ENCODE data around the gene TCIRG1. TPM values are rescaled to one million over a fixed set of nuclear protein-coding genes. Genes with fewer than 3 reads are reported as not detected.
"Not testable (repeated sequence)": the region's sequence is repeated elsewhere in the genome, so short reads cannot be mapped to it uniquely, and the experiment has no call there.

TCIRG1 gene, protein sequence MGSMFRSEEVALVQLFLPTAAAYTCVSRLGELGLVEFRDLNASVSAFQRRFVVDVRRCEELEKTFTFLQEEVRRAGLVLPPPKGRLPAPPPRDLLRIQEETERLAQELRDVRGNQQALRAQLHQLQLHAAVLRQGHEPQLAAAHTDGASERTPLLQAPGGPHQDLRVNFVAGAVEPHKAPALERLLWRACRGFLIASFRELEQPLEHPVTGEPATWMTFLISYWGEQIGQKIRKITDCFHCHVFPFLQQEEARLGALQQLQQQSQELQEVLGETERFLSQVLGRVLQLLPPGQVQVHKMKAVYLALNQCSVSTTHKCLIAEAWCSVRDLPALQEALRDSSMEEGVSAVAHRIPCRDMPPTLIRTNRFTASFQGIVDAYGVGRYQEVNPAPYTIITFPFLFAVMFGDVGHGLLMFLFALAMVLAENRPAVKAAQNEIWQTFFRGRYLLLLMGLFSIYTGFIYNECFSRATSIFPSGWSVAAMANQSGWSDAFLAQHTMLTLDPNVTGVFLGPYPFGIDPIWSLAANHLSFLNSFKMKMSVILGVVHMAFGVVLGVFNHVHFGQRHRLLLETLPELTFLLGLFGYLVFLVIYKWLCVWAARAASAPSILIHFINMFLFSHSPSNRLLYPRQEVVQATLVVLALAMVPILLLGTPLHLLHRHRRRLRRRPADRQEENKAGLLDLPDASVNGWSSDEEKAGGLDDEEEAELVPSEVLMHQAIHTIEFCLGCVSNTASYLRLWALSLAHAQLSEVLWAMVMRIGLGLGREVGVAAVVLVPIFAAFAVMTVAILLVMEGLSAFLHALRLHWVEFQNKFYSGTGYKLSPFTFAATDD
- total RNA-seq = 10 to 100 TPM; 19.4 to 50.9 (median 41.2) TPM

DNA sequence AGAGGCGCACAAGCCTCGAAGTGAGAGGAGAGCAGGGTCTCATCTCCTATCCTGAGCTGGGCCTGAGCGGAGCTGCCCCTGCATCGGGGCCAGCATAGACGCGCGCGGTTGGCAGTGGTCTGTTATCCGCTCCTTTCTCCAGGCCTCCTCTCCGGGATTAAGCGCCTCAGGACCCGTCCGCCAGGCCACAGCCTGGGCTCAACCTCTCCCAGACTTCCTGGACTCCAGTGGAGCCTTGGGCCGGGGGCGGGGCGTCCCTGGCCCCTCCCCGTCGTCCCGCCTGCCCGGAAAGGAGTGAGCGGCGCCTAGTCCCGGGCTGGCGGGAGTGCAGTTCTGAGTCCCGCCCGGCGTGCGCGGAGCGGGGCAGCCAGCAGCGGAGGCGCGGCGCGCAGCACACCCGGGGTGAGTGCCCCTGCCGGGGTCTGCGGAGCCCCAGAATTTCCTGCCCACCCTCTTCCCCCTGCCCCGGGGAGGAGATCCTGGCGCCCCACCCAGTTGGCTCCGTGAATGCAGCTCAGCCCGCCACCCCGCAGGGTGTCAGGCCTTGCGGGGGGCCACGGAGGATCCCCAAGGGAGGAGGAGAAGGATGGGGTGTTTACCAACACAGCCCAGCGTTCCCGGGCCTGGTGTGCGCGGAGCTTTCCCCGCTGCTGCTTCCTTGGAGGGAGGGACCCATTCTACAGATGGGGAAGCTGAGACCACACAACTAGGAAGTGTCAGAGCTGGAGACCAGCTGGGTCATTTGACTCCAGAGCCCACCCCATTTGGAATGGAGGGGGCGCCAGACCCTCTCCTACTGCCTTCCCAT, at the start of gene TCIRG1:
Gene TCIRG1, plus strand, starts transcription at position 308 of the 808 bp plus-strand sequence. CDS start 2,247 bp downstream, outside the sequence.
- H3K4me1 ChIP-seq = peaks cover 79% of the 10 kb centered on the region
- TF ChIP-seq POLR2A (IDR thresholded peaks at IDR 0.05) (peak in 1 of 2 donors; percentile 82), EP300 (IDR thresholded peaks at IDR 0.05) (no peak), POLR2AphosphoS5 (IDR thresholded peaks at IDR 0.05) (peak in 1 of 3 donors; percentile 25)
- TF ChIP-seq, protein P1, sequence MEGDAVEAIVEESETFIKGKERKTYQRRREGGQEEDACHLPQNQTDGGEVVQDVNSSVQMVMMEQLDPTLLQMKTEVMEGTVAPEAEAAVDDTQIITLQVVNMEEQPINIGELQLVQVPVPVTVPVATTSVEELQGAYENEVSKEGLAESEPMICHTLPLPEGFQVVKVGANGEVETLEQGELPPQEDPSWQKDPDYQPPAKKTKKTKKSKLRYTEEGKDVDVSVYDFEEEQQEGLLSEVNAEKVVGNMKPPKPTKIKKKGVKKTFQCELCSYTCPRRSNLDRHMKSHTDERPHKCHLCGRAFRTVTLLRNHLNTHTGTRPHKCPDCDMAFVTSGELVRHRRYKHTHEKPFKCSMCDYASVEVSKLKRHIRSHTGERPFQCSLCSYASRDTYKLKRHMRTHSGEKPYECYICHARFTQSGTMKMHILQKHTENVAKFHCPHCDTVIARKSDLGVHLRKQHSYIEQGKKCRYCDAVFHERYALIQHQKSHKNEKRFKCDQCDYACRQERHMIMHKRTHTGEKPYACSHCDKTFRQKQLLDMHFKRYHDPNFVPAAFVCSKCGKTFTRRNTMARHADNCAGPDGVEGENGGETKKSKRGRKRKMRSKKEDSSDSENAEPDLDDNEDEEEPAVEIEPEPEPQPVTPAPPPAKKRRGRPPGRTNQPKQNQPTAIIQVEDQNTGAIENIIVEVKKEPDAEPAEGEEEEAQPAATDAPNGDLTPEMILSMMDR (IDR thresholded peaks at IDR 0.05) = no peak
- DNase-seq (ENCODE audit: low spot score in 2 of 2) = peak in 1 of 2 donors; percentile 91
- peak within 1 kb of the TSS; percentile 83 for H3K27ac ChIP-seq
- WGBS = 10% methylated on average over 3 of the region's 51 CpGs
- H3K9me3 ChIP-seq = no peaks in the 10 kb centered on the region
- no peaks in the 10 kb centered on the region for H3K27me3 ChIP-seq
- peaks cover 28% of the 10 kb centered on the region for H3K36me3 ChIP-seq
- peak within 1 kb of the TSS; percentile 69 for H3K4me3 ChIP-seq

- not testable (repeated sequence) for H3K27ac ChIP-seq, H3K36me3 ChIP-seq, H3K9me3 ChIP-seq, H3K27me3 ChIP-seq
- DNase-seq (ENCODE audit: low spot score in 2 of 2) = peak in 1 of 2 donors; percentile 69
- Histone ChIP-seq H3K4me3 (peak overlapping the region; percentile 19), H3K4me1 (peaks cover 15% of the 10 kb centered on the region)
- 27% methylated on average over 3 of the region's 58 CpGs for WGBS
These were observed 48.1 kb upstream of the TCIRG1 start for GRCh38 chr11:67990546-67991346.

DNA sequence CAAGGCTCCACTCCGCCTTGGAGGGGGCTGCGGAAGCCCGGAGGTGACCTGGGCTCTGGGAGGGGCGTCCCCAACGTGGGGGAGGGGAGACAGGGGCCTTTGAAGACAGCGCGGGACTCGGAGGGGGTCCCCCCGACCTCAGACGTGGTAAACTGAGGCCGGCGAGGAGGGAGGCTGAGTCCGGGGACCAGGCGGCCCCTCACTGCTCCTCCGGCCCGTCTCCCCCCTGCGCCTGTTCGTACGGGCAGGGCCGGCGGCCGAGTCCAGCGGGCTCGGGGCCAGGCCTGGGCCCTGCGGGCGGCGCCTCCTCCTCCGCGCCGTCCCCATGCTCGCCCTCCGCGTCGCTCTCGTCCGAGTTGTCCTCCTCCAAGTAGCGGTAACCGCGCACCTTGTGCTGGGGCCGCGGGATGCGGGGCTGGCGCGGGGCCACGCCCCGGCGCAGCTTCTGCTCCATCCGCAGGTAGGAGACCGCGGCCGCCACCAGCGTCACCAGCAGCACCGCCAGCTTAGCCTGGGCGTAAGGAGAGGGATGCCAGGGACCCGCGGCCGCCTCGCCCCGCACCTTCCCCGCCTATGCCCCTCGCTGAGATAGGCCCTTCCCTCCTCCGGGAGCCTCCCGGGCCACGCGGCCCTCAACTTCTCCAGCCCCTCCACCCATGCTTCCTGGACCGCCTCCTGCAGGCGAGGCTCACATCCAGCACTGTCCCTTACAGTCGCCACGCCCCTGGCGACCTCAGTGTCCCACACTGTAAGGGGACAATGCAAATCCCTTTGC, 47.3 kb upstream of the TCIRG1 start:
- not testable (repeated sequence) for H3K9me3 ChIP-seq; DNase-seq (ENCODE audit: low spot score in 2 of 2); H3K36me3 ChIP-seq; H3K27ac ChIP-seq; H3K27me3 ChIP-seq
- WGBS = 33% methylated on average over 38 of the region's 70 CpGs
- Histone ChIP-seq H3K4me3 (peak overlapping the region; percentile 19), H3K4me1 (peaks cover 15% of the 10 kb centered on the region)

DNA sequence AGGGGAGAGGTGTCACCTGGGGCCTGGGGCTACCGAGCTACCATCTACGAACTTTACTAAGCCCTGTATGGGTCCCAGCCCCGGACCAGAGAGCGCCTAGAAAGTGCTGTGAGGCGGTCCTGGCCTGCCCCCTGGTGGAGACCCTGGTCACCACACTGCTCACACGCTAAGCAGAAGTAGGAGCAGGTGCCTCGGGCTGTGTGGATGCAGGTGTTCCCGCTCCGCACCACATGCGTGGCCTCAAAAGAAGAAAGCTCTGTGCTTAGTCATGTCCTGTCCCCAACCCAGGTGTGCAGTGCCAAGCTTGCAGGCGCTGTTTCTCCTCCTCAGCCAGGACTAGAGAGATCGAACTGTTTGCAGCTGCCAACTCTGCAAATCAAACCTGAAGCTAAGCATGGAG, 45.0 kb upstream of the TCIRG1 start:
- not testable (repeated sequence) for H3K9me3 ChIP-seq, H3K4me3 ChIP-seq, H3K36me3 ChIP-seq, H3K27ac ChIP-seq, H3K27me3 ChIP-seq
- TF ChIP-seq, protein P1 (IDR thresholded peaks at IDR 0.05) = peak; percentile 26 to 64
- peaks cover 20% of the 10 kb centered on the region for H3K4me1 ChIP-seq
- 0% methylated on average over 1 of the region's 12 CpGs for WGBS
- DNase-seq (ENCODE audit: low spot score in 2 of 2) = peak; percentile 60 to 79

DNA sequence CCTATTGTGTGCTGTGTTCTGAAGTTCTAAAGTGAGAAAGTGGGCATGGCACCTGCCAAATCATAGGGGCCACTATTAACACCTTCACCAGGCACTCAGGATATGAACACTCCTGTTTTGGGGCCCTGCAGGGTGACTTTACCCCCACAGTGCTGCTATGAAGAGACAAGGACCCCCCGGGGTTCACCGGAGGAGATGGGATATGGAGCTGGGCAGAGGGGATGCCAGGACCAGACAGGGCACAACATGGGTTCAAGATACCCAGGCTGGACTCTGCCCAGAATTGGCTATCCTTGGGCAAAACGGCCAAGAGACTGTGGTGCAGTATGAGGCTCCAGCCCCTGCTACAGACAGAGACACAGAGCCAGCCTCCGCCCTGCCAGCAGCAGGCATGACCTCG, 44.4 kb upstream of the TCIRG1 start:
- H3K27ac ChIP-seq, H3K9me3 ChIP-seq, H3K27me3 ChIP-seq, H3K36me3 ChIP-seq, H3K4me3 ChIP-seq: not testable (repeated sequence)
- H3K4me1 ChIP-seq = peaks cover 20% of the 10 kb centered on the region
- 93% methylated on average over 3 of the region's 5 CpGs for WGBS
- peak in 1 of 2 donors; percentile 44 for DNase-seq (ENCODE audit: low spot score in 2 of 2)

- peak in 1 of 2 donors; percentile 28 for DNase-seq (ENCODE audit: low spot score in 2 of 2)
- WGBS = 100% methylated on average over 3 of the region's 3 CpGs
- H3K4me3 ChIP-seq, H3K36me3 ChIP-seq, H3K9me3 ChIP-seq, H3K27ac ChIP-seq, H3K27me3 ChIP-seq: not testable (repeated sequence)
- peaks cover 17% of the 10 kb centered on the region for H3K4me1 ChIP-seq
These were observed 43.7 kb upstream of the TCIRG1 start for GRCh38 chr11:67995129-67995528.

- H3K4me3 ChIP-seq, H3K27me3 ChIP-seq, H3K36me3 ChIP-seq, H3K27ac ChIP-seq, H3K9me3 ChIP-seq: not testable (repeated sequence)
- 89% methylated on average over 9 of the region's 14 CpGs for WGBS
- H3K4me1 ChIP-seq = peaks cover 16% of the 10 kb centered on the region
- DNase-seq (ENCODE audit: low spot score in 2 of 2) = peak in 1 of 2 donors; percentile 22
These were observed 43.2 kb upstream of the TCIRG1 start for GRCh38 chr11:67995579-67995978.

All from suprapubic skin (tissue), 4 donors.